GM18507 (cell line): ENCODE measurements around the gene IL25.
"Not testable (repeated sequence)": the region's sequence is repeated elsewhere in the genome, so short reads cannot be mapped to it uniquely, and the experiment has no call there.

ENCODE experiments used
- DNase-seq: peaks from one replicate; pipeline ENCODE4 v3.0.0; 2011; ENCODE audit warnings: low read depth; ENCODE audit not compliant: insufficient read length; ENCODE audit errors: extremely low spot score
- FAIRE-seq: peaks from 2 replicates; lab custom pipeline; 2011; peaks lifted over from hg19 to GRCh38; lab: Jason Lieb, UNC

Gene IL25

GRCh38 chr14:23372509-23372908, at the start of gene IL25:
IL25 (plus strand) TSS chr14:23372809.
- FAIRE-seq: no peak
- DNase-seq: no peak

GRCh38 chr14:23323838-23324454, 48.7 kb upstream of the IL25 start:
- FAIRE-seq (no peak), DNase-seq (no peak)

- FAIRE-seq (no peak), DNase-seq (no peak)
Observed at GRCh38 chr14:23324455-23324846, 48.2 kb upstream of the IL25 start.

- FAIRE-seq (no peak), DNase-seq (no peak)
Observed at GRCh38 chr14:23324993-23325392, 47.6 kb upstream of the IL25 start.

- DNase-seq, FAIRE-seq: not testable (repeated sequence)
Observed at GRCh38 chr14:23325746-23326145, 46.9 kb upstream of the IL25 start.

GRCh38 chr14:23326491-23327332, 45.9 kb upstream of the IL25 start:
- DNase-seq: no peak

GRCh38 chr14:23327947-23328744, 44.5 kb upstream of the IL25 start:
- FAIRE-seq: peak; percentile 68
- DNase-seq: peak; percentile 46

More at GRCh38 chr14:23326491-23327332, 45.9 kb upstream of the IL25 start:
- no peak for FAIRE-seq

GRCh38 chr14:23335623-23336022, 37.0 kb upstream of the IL25 start:
- no peak for DNase-seq

GRCh38 chr14:23339506-23340268, 32.9 kb upstream of the IL25 start:
- no peak for FAIRE-seq
- DNase-seq: no peak

More at GRCh38 chr14:23335623-23336022, 37.0 kb upstream of the IL25 start:
- FAIRE-seq: no peak

GRCh38 chr14:23344481-23344880, 28.1 kb upstream of the IL25 start:
- FAIRE-seq: no peak
- no peak for DNase-seq

- FAIRE-seq (no peak), DNase-seq (no peak)
Observed at GRCh38 chr14:23345987-23346692, 26.5 kb upstream of the IL25 start.

GRCh38 chr14:23346693-23347405, 25.8 kb upstream of the IL25 start:
- FAIRE-seq (no peak), DNase-seq (no peak)

- DNase-seq (no peak), FAIRE-seq (no peak)
Observed at GRCh38 chr14:23347406-23348296, 25.0 kb upstream of the IL25 start.

GRCh38 chr14:23348297-23348655, 24.3 kb upstream of the IL25 start:
- FAIRE-seq: no peak
- DNase-seq: no peak

GRCh38 chr14:23349156-23349845, 23.3 kb upstream of the IL25 start:
- FAIRE-seq (no peak), DNase-seq (no peak)

- FAIRE-seq (no peak), DNase-seq (no peak)
Observed at GRCh38 chr14:23351681-23352505, 20.7 kb upstream of the IL25 start.
